HL-60 (cell line): Measurements from ENCODE around the gene SOD1.

Experiments used
- DNase-seq, 2 experiments: peaks; one replicate each; pipeline ENCODE4 v3.0.0-alpha.2; 2010 to 2020; ENCODE audit warnings: low read depth in 1 of 2, low spot score in 1 of 2
- H3K27ac ChIP-seq: fragments of 250-450 bp; sonication (Bioruptor Pico); replicated peaks from 2 replicates; pipeline ENCODE4 v1.5.1; 2020; ENCODE audit warnings: mild to moderate bottlenecking, moderate library complexity
- H3K27me3 ChIP-seq: fragments of 250-450 bp; sonication (Bioruptor Pico); 2 replicates; pipeline ENCODE4 v1.5.1; 2021; ENCODE audit warnings: mild to moderate bottlenecking, moderate library complexity; ENCODE audit not compliant: insufficient read depth, poor library complexity, severe bottlenecking
- H3K4me3 ChIP-seq: replicated peaks from 2 replicates; pipeline ENCODE4 v1.5.1; 2011; ENCODE audit warnings: mild to moderate bottlenecking, control low read depth, low read length; ENCODE audit not compliant: insufficient read depth
- GABPA ChIP-seq: IDR thresholded peaks from 2 replicates; pipeline ENCODE4 v1.6.1; 2012; ENCODE audit warnings: low read depth
- POLR2AphosphoS5 ChIP-seq: IDR thresholded peaks from 2 replicates; pipeline ENCODE4 v1.6.1; 2012; ENCODE audit warnings: low read depth
- SPI1 ChIP-seq: IDR thresholded peaks from 2 replicates; pipeline ENCODE4 v1.6.1; 2012; ENCODE audit warnings: low read depth, mild to moderate bottlenecking, borderline replicate concordance
- TF ChIP-seq, protein P1 (sequence below): IDR thresholded peaks from one replicate; pipeline ENCODE4 v1.5.1; 2011; ENCODE audit warnings: low read length, control low read depth, inconsistent platforms; ENCODE audit not compliant: insufficient read depth
- TF ChIP-seq, protein P2 (sequence below): IDR thresholded peaks from 2 replicates; pipeline ENCODE4 v1.6.1; 2012; ENCODE audit warnings: low read depth; ENCODE audit not compliant: insufficient replicate concordance

Gene SOD1

DNA sequence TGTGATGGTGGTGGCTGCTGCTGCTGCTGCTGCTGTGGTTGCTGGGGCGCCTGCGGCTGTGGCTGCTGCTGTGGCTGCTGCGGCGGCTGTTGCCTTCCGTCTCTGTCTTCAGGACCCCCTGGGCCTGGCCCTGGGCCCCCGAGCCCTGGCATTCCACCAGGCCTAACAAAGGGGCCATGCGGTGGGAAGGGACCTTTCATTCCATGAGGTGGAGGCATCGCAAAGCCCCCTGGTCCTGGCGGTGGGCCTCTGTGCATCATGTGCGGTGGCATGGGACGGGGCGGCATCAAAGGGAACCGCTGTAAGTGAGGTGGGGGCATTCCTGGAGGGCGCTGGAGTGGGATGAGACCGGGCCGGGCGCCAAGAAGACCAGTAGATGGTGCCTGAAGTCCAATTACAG, 12.4 kb downstream of the SOD1 start:
- TF ChIP-seq GABPA (no peak), SPI1 (no peak), POLR2AphosphoS5 (no peak)
- TF ChIP-seq, protein P1, sequence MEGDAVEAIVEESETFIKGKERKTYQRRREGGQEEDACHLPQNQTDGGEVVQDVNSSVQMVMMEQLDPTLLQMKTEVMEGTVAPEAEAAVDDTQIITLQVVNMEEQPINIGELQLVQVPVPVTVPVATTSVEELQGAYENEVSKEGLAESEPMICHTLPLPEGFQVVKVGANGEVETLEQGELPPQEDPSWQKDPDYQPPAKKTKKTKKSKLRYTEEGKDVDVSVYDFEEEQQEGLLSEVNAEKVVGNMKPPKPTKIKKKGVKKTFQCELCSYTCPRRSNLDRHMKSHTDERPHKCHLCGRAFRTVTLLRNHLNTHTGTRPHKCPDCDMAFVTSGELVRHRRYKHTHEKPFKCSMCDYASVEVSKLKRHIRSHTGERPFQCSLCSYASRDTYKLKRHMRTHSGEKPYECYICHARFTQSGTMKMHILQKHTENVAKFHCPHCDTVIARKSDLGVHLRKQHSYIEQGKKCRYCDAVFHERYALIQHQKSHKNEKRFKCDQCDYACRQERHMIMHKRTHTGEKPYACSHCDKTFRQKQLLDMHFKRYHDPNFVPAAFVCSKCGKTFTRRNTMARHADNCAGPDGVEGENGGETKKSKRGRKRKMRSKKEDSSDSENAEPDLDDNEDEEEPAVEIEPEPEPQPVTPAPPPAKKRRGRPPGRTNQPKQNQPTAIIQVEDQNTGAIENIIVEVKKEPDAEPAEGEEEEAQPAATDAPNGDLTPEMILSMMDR = no peak
- TF ChIP-seq, protein P2, sequence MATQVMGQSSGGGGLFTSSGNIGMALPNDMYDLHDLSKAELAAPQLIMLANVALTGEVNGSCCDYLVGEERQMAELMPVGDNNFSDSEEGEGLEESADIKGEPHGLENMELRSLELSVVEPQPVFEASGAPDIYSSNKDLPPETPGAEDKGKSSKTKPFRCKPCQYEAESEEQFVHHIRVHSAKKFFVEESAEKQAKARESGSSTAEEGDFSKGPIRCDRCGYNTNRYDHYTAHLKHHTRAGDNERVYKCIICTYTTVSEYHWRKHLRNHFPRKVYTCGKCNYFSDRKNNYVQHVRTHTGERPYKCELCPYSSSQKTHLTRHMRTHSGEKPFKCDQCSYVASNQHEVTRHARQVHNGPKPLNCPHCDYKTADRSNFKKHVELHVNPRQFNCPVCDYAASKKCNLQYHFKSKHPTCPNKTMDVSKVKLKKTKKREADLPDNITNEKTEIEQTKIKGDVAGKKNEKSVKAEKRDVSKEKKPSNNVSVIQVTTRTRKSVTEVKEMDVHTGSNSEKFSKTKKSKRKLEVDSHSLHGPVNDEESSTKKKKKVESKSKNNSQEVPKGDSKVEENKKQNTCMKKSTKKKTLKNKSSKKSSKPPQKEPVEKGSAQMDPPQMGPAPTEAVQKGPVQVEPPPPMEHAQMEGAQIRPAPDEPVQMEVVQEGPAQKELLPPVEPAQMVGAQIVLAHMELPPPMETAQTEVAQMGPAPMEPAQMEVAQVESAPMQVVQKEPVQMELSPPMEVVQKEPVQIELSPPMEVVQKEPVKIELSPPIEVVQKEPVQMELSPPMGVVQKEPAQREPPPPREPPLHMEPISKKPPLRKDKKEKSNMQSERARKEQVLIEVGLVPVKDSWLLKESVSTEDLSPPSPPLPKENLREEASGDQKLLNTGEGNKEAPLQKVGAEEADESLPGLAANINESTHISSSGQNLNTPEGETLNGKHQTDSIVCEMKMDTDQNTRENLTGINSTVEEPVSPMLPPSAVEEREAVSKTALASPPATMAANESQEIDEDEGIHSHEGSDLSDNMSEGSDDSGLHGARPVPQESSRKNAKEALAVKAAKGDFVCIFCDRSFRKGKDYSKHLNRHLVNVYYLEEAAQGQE = no peak
- no peak overlapping the region for H3K4me3 ChIP-seq
- no peaks in the 10 kb centered on the region for H3K27me3 ChIP-seq
- no peak for DNase-seq
- H3K27ac ChIP-seq = no peak overlapping the region

GRCh38 chr21:31673321-31673912, 13.9 kb downstream of the SOD1 start:
- Histone ChIP-seq H3K27me3 (no peaks in the 10 kb centered on the region), H3K27ac (no peak overlapping the region), H3K4me3 (no peak overlapping the region)
- DNase-seq = no peak
- TF ChIP-seq SPI1 = no peak
- TF ChIP-seq, protein P2 = no peak
- TF ChIP-seq POLR2AphosphoS5 = no peak

DNA sequence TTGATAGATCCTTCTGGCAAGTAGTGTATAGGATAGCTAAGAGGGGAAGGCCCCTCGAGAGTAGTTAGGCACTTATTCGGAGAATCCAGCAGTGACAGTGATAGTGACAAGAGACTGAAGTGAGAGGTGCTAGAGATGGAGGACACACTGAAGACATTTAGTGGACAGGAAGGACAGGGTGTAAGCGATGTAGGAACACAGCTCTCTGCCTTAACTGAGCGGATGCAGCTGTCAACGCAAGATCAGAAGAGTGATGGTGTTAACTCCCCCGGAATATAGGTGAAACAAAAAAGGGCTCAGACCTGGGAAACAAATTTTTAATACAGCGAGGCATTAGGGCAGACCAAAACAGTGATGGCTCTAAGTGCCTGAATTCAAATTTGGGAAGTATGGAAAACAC, 15.8 kb downstream of the SOD1 start:
- Histone ChIP-seq H3K4me3 (no peak overlapping the region), H3K27ac (no peak overlapping the region), H3K27me3 (no peaks in the 10 kb centered on the region)
- TF ChIP-seq, protein P1 = no peak
- DNase-seq = no peak

GRCh38 chr21:31675960-31676359, 16.5 kb downstream of the SOD1 start:
- DNase-seq = no peak
- Histone ChIP-seq H3K27me3 (no peaks in the 10 kb centered on the region), H3K27ac (no peak overlapping the region), H3K4me3 (no peak overlapping the region)
- TF ChIP-seq SPI1 (peak; percentile 43; the same call in 1 of the 2 replicates), GABPA (no peak)

GRCh38 chr21:31677047-31677446, 17.6 kb downstream of the SOD1 start:
- no peak for DNase-seq
- no peak for TF ChIP-seq POLR2AphosphoS5
- TF ChIP-seq, protein P1 = no peak
- TF ChIP-seq GABPA = no peak
- TF ChIP-seq SPI1 = no peak
- TF ChIP-seq, protein P2 = no peak
- H3K4me3 ChIP-seq = no peak overlapping the region
- no peak overlapping the region for H3K27ac ChIP-seq
- no peaks in the 10 kb centered on the region for H3K27me3 ChIP-seq
